ENCODE measurements around the gene TOMM5.

TOMM5 gene

DNA sequence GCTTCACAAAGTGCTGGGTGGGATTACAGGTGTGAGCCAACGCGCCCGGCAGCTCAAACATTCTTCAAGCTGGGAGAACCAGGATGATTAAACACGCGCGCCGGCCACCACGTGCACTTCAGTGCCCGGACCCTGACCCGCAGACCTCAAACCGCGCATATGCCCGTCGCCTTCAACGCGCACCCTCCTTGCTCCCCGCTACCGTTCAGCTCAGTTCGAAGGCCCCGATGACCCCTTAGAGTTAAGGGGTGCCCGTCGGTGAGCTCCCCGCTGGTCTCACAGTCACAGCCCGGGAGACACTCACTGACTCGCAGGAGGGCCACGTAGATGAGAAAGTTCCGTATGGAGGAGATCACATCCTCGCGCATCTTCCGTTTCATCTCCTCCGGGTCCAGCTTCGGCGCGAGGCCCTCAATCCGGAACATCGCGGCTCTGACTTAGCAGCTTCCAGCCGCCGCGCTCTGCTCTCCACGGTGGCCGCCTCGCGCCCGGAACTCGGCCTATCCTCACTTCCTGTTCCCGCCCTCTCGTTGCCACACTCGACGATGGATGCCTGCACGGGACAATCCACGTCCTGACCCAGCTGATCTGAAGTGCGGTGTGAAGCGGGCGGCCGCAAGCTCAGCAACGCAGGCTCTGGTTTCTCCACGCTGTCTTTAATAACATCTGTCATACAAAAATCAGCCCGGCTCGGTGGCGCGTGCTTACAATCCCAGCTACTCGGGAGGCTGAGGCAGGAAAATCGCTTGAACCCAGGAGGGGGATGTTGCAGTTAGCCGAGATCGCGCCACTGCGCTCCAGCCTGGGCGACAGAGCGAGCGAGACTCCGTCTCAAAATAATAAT lies at the start of gene TOMM5:
Gene TOMM5, minus strand, starts transcription at position 490 of the 844 bp plus-strand sequence. Its CDS starts 65 bp downstream, at position 425.
- DNase-seq, result peak; percentile 93

DNA sequence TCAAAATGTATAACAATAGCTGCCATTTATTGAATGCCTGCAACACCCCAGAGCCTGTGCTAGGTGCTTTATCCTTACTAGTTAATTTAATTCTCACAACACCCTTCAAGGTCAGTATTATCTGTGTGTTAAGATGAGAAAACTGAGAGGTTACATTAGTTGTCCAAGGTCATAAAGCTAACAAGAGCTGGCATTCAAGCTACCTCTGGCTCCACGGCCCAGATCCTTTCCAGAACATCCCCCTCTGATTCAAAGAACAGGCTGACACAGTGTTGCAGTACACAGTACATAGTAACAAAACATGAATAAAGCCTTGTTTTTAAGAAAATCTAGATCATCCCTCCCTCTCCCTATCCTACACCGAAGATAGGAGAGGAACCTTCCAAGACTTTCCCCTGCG lies 48.9 kb upstream of the TOMM5 start:
- DNase-seq, result no peak

DNA sequence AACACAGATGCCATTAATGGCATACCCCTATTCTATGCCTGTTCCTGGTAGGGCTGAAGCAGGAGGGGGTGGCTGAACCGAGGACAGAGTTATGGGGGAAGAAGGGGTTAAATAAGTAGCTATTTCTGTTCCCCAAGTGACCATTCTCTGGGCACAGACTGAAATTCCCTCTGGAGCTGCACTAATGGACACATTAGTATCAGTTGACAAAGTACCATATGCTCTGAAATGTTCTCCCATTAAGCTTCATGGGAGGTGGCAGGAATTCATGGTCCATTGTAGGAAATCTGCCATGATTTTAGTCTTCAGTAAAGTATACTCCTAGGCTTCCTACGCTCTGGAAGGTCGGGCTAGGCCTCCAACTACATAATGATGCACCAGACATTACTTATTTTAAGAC lies 47.8 kb upstream of the TOMM5 start:
- no peak for DNase-seq

DNA sequence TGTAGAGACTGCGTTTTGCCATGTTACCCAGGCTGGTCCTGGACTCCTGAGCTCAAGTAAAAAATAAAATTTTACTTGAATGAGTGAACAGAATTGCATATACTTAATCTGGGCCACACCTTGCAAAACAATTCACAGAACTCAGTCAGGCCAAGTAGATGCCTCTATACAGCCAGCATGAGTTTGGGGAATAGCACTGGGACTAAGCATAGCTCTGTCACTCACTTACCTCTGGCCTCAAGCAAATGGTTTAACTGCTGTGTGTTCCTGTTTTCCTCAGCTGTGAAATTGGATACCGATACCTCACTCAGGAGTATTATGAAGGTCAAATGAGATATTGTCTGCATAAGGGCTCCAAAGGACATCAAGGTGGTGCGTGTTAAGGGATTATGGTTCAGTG lies 47.4 kb upstream of the TOMM5 start:
- DNase-seq, result no peak

DNA sequence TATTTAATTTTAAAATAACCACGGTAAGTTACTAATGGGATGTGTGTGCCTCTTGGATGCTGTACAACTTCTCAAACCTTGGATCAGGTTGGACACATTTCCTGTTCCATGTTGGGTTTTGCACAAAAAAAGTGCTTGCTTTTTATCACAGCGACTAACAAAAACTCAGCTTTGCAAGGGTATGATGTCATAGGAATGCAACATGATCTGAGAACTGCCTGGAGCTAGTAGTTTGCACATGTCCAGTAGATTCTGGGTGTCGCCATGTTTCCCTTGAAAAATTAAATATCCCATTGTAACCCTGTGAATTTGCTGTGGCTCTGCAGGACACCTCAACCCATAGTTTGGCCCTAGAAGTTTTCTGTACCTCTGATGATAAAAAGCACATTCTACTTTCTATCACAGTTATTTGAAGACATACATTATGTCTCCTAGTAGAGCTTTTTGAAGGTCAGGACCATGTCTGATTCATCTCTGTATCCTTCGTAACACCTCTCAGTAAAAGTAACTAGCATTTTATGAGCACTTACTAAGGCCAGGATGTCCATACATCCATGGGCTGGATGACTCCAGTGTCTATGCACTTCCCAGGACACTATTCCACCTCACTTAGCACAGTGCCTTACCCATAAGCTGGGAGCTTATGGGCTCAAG lies 46.8 kb upstream of the TOMM5 start:
- DNase-seq, result no peak

DNA sequence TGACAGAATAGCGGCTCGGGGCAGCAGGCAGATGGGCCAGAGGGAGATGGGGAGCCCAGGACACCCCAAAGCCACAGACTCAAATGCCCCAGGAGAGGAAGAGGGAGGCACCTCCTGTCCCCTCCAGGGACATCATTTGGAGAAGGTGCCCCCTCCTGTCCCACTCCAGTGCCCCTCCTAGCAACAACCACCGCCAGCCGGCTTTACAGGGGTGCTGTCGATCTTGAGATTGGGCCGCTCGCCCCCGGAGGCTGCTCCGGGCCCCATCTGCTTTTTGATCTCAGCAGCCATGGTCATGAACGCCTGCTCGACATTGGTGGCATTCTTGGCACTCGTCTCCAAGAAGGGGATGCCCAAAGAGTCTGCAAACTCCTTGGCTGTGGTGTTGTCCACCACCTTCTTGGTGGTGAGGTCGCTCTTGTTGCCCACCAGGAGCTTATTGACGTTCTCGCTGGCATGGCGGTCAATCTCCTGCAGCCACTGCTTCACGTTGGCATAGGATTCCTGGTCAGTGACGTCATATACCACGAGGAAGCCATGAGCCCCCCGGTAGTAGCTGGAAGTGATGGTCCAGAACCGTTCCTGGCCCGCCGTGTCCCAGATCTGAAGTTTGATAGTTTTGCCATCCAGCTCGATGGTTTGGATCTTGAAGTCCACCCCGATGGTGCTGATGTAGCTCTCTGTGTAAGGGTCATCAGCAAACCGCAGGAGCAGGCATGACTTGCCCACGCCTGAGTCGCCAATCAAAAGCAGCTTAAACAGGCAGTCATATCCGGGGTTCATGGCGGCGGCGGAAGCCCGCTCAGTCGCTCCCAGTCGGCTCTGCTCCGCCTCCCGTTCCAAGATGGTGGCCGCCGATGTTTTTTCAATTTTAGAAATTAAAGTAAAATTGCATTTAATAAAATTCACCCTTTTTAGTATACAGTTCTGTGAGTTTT lies 44.4 kb upstream of the TOMM5 start:
- DNase-seq, result no peak

DNA sequence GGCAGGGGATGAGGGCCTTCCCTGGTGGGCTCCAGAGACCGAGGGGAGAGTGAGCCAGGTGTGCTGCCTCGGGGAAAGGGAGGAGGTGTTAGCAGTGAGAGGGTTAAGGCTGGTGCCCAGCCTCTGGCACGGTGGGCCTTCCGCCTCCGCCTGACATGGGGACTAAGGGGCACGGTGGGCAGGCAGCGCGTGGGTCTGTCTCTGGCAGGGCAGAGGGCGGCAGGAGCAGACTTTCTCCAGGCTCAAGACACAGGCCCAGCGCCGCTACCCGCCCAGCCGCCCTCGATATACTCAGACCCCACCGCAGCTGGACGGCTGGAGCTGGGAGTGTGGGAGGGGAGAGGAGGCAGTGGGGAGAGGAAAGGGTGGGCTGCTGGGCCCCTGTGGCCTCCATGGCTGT lies 43.4 kb upstream of the TOMM5 start:
- no peak for DNase-seq

DNA sequence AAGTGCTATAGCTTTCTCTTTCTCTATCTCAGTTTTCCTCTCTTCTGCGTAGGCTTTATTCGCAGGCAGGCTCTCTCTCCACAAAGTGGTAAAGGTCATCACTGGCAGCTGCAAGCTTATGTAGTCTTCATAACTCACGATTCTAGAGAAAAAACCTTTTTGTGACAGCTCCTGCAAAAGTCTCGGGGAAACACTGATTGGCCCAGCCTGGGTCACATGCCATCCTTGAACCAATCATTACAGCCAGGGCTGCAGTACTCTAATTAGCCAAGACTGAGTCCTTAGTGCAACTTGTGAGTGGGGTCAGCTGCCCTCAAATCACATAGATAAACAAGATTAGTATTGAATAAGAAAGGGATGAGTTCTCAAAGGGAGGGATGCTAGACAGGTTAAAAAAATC lies 40.1 kb upstream of the TOMM5 start:
- DNase-seq, result no peak

DNA sequence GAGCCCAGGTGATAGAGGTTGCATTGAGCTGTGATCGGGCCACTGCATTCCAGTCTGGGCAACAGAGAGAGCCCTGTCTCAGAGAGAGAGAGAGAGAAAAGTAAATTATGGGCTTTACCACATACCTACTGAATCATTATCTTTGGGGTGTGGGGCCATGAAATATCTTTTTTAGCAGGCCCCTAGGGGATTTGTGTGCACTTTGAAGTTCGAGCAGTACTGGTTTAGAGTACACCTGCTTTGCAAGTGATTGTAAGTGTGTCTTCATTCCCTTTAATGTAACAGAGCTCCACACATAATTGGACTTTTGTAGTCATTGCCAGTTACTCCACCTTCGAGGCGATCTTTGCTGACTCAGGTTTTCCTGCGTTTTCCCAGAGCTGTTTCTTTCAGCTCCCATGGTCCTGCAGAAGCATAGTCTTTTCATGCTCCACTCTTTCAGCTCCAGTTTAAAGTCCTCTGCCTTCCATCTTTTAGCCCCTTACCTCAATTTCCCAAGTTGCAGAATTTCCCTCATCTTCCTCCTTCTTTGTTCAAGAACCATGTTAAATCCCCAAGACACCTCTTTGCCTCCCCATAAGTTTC lies 34.4 kb upstream of the TOMM5 start:
- no peak for DNase-seq

DNA sequence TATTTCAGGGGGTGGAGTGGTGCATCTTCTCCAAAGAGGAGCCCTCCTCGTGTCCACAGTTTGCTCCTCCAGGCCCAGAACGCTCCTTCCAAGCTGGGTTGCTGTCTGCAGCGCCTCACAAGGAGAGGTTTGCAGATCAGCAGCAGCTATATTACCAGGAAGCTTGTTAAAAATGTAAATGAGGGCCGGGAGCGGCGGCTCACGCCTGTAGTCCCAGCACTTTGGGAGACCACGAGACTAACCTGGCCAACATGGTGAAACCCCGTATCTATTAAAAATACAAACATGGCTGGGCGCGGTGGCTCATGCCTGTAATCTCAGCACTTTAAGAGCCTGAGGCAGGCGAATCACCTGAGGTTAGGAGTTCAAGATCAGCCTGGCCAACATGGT lies 33.4 kb upstream of the TOMM5 start:
- DNase-seq, result no peak

DNA sequence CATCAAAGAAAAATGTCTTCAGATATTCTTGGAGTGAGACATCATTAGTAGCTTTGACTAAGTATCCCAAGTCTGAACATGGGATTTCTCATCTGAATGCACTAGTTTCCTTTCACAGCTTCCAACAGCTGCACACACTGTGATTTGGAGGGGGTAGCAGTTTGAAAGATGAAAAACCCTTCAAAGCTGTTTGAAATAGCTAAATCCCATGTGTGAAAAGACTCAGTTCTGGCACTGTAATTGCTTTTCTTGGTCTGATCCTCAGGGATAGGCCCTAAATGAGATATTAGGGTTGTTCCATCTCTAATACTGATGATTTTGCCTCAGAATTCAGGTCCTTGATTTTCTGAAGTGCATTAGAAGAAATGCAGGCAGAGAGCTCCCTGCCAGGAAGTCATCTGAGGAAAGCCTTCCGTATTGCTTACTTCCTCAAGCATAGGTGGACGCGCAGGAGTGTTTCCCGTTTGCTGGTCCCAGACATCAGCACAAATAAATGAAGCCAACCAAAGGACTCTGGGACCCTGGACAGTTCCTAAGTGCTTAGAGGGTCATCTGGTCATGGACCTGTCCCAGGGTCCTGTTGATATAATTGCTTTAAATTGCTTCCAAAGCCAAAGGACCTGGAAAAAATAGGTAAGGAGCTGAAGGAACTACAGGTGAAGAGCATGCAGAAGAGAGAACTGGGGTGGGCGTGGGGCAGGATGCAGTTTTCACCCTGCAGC lies 32.8 kb upstream of the TOMM5 start:
- DNase-seq, result no peak

DNA sequence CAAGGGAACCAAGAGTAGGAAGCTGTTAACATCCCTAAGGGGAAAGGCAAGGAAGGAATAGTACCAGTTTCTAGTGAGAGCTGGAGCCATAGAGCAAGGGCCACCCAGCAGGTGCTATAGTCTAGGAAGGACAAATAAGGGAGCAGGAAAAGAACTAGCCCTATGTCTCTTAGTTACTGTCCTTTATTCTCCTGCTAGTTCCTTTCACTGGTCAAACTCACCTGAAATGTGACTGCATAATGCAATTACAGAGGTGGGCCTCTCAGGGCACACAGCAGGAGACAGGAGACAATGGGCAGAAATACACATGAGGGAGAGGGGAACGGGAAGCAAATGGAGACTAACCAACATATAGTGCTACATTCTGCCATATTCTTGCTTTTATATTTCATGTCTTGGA lies 31.7 kb upstream of the TOMM5 start:
- DNase-seq, result no peak

DNA sequence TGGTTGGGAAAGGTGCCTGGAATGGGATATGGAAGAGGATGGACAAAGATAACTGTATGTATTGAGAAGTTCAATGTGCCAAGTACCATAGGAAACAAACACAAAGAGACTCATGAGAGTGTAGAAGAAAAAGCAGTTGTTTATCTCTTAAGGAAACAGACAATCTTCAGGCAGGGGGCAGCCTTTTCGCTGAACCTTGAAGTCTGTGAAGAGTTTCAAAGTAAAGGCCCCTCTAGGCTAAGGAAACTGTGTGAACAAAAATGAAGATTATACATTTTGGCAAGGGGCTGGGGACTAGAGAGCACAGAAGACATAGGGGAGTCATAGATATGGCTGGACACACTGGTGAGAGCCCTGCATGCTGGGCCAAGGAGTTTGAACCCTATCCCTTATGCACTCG lies 30.9 kb upstream of the TOMM5 start:
- DNase-seq, result no peak

DNA sequence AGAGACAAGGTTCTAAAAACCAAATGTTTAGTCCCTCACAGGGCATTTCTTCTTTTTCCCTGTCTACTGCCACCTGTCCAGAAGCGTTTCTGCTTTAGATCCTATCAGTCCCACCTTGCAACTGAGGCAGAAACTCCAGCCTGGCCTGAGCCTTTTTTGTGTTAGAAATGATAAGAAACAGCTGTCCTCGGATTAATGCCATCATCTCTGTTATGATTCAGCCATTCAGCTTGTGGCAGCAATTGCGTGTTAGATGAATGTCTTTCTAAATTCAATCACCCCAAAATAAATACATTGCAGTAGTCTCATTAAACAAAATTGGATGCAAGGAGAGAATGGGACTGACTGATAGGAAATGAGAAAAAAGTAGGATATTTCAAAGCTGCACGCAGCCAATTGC lies 30.1 kb upstream of the TOMM5 start:
- no peak for DNase-seq

DNA sequence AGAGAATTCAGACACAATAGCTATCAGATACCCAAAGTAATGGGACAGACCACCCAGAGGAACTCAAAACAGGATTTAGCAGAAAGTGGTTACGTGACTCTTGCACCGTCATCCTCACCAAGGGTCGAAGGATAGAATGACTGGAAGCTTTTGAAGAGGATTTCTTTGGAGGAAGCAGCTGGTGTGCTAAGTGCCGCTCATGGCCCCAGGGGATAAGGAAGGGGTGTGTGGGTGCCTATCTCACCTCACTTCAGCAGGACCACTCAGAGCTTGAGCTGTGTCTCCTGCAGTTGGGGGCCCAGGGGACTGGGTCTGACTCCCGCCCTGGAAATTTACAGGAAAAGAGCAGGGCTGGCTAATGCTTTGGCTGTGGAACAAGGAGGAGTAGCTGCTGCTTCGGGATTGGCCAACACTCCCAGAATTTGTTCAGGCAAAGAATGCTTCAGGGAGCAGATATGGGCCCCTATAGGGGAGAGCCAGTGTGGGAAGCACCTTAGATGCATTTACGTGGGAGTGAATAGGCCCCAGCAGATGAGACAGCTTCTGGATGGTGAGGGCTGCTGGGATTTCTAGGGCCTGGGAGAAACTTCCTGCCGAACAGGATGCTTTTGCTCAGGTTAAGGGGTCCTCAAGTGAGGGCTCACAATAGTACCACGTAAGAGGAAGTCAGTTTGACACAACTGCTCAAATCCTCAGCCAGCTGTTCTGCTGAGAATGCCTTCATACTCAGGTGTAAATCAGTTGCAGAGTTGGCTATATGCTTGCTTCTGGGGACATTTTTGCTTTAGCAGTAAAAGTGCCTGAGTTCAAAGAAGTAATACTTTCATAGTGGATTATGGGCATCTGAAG lies 29.1 kb upstream of the TOMM5 start:
- no peak for DNase-seq

DNA sequence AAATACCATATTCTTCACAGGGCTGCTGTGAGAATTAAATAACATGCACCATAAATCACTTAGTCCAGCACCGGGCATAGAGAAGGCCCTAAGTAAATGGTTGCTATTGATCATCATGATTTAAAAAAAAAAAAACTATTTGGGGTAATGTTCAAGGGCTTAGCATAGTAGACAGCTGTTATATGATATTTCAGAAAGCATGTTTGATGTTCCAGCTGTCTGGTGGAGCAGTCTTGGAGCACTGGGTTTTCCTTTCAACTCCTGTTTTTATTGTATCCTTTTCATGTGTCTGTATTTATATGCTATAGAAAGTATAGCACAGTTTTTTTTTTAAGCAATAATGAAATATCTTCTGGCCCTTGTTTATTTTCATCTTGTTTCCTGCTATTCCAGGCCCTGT lies 28.0 kb upstream of the TOMM5 start:
- no peak for DNase-seq

DNA sequence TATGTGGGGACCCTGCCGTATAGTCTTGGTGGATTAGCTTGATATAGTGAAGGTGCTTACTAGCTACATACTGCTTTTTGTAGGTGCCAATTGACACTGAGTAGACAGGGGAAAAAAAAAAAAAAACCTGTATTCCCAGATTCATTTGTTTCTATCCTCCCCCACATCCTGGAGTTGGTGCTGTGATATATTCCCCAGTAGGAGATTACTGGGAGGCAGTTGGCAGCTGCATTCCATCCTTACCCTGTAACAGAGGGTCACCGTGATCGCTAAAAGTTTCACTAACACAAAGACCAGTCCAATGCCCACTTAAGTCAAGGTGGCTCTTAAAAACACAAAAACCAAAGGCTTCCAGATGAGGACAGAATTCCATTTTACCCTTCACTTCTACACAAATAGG lies 27.4 kb upstream of the TOMM5 start:
- DNase-seq, result no peak

DNA sequence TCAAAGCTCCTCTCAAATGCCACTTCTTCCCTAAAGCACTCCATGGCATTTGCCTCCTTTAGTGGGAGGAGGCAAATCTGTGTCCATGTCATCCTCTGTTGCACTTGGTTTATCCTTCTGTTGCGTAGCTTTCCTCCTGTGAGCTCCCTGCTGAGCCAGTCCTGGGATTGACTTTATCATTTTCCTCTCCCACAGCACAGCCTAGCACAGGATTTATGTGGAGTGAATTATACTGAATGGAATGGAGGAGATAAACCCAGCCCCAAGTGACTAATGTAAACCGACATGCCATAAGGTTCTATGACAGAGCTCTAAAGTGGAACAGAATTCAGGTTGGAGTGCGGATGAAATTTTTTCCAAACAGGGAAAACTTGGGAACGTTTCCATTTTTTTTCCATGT lies 26.4 kb upstream of the TOMM5 start:
- no peak for DNase-seq

DNA sequence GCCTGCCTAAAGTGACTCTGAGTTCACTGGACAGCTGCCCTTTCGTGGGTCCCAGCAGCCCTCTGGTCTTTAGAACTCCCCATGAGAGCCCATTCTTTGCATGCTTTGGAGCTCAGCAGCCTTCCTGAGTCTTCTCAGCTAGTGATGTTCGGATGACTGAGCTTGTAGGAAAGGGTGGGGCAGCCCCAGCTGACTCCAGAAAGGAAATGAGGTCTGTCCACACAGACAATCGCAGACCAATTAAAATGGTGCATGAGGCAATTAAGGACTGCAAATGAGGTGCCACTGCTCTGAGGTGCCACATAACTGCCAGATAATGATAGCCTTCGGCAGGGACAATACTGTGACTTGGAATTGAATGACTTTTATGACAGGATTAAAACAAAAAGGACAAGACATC lies 25.4 kb upstream of the TOMM5 start:
- no peak for DNase-seq

DNA sequence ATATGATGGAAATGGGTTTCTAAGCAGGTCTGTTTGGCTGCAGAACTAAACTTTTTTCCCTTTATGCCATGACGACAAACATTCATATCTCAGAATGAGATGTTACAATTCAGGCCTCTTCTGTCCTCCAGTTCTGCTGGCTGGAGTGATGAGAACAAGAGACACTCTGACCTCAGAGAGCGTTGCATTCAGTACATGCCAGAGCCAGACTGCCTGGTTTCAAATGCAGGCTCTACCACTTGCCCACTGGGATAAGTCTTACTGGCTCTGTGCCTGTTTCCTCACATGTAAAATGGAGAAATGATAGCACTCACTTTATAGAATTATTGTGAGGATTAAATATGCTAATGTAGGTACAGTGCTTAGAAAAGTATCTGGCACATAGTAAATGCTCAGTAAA lies 24.8 kb upstream of the TOMM5 start:
- DNase-seq, result no peak

DNA sequence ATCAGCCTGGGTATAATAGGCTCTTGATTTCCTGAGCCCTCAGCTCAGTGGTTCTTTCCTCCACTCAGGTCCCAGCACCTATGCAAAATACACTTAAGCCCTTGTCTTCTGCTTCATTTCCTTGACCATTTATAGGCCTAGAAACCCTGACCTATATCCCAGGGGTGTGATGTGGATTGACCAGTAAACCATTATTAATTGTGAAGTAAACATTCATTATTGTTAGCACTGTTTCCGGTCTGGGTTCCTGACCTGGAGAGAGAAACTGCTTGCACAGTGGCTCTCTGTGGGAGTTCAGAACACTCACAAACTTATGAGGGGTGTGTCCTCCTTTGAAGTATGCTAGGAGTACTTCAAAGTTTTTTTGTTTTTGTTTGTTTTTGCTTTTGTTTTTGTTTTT lies 19.6 kb upstream of the TOMM5 start:
- DNase-seq, result no peak

DNA sequence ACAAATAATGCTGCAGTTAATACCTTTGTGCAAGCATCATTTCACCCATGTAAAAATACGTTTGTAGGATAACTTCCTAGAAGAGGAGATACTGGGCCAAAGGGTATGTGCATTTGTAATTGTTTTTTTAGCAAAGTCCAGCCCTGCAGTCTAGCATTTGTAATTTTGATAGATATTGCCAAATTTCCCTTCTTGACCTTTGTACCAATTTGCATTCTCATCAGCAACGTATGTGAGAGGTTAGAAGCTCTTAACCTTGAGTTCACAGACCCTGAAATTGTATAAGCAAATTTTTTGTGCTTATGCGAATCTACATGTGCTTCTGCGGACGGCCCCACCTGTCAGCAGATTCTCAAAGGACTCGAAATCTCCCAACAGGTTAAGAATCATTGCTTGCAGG lies 18.6 kb upstream of the TOMM5 start:
- no peak for DNase-seq
